Measurements from ENCODE around the gene LYRM1.

LYRM1 gene

GRCh38 chr16:20910781-20911321 lies 10.3 kb downstream of the LYRM1 start:
- H3K27me3 ChIP-seq (ENCODE audit: insufficient read depth, low read length), result no peaks in the 10 kb centered on the region
- H3K4me3 ChIP-seq (ENCODE audit: low read depth, low read length, poor library complexity, severe bottlenecking), result no peak overlapping the region
- H4K20me1 ChIP-seq (ENCODE audit: insufficient read depth, low read length), result no peaks in the 10 kb centered on the region
- H3K79me2 ChIP-seq (ENCODE audit: insufficient read depth, low read length), result no peaks in the 10 kb centered on the region
- peaks cover 25% of the 10 kb centered on the region for H3K4me1 ChIP-seq (ENCODE audit: insufficient read depth, low read length, severe bottlenecking)
- no peak overlapping the region for H2AFZ ChIP-seq (ENCODE audit: low read length)
- no peaks in the 10 kb centered on the region for H3F3A ChIP-seq (ENCODE audit: insufficient read depth, low read length)
- TF ChIP-seq EZH2 (IDR thresholded peaks at IDR 0.05; ENCODE audit: borderline replicate concordance, low read length), result no peak
- TF ChIP-seq, protein P1, sequence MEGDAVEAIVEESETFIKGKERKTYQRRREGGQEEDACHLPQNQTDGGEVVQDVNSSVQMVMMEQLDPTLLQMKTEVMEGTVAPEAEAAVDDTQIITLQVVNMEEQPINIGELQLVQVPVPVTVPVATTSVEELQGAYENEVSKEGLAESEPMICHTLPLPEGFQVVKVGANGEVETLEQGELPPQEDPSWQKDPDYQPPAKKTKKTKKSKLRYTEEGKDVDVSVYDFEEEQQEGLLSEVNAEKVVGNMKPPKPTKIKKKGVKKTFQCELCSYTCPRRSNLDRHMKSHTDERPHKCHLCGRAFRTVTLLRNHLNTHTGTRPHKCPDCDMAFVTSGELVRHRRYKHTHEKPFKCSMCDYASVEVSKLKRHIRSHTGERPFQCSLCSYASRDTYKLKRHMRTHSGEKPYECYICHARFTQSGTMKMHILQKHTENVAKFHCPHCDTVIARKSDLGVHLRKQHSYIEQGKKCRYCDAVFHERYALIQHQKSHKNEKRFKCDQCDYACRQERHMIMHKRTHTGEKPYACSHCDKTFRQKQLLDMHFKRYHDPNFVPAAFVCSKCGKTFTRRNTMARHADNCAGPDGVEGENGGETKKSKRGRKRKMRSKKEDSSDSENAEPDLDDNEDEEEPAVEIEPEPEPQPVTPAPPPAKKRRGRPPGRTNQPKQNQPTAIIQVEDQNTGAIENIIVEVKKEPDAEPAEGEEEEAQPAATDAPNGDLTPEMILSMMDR (IDR thresholded peaks at IDR 0.05; ENCODE audit: low read length), result no peak
- H3K4me2 ChIP-seq (ENCODE audit: low read length), result no peak overlapping the region
- H3K9me3 ChIP-seq (ENCODE audit: low read length), result no peaks in the 10 kb centered on the region
- H3K36me3 ChIP-seq (ENCODE audit: insufficient read depth, low read length), result no peaks in the 10 kb centered on the region
- no peak overlapping the region for H3K27ac ChIP-seq (ENCODE audit: low read depth, low read length, poor library complexity, severe bottlenecking)
- H3K9me2 ChIP-seq (ENCODE audit: low read depth, low read length), result no peaks in the 10 kb centered on the region
- no peak overlapping the region for H3K9ac ChIP-seq (ENCODE audit: low read length)

DNA sequence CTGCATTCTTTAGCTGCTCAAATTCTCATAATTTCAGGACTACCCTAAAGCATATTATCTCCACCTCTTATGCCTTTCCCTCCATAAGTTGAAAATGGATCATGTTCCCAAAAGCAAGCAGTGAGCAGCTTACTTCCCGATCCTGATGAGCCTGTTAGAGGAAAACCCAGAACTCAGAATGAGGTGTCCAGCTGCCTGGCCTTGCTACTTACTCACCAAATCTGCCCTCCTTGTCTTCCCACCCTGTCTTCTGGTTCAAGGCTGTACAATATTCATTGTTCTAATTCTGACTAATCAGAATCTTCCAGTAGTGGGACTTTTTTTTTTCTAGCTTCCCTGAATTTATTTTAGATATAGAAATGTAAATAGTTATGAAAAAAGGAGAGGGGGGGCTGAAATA lies 10.8 kb downstream of the LYRM1 start:
- Histone ChIP-seq H3K9ac (ENCODE audit: low read length) (no peak overlapping the region), H3K9me2 (ENCODE audit: low read depth, low read length) (no peaks in the 10 kb centered on the region), H4K20me1 (ENCODE audit: insufficient read depth, low read length) (no peaks in the 10 kb centered on the region), H3K79me2 (ENCODE audit: insufficient read depth, low read length) (no peaks in the 10 kb centered on the region), H3K27me3 (ENCODE audit: insufficient read depth, low read length) (no peaks in the 10 kb centered on the region), H3K9me3 (ENCODE audit: low read length) (no peaks in the 10 kb centered on the region), H3K4me3 (ENCODE audit: low read depth, low read length, poor library complexity, severe bottlenecking) (no peak overlapping the region), H3F3A (ENCODE audit: insufficient read depth, low read length) (no peaks in the 10 kb centered on the region), H3K4me2 (ENCODE audit: low read length) (no peak overlapping the region), H3K36me3 (ENCODE audit: insufficient read depth, low read length) (no peaks in the 10 kb centered on the region), H3K27ac (ENCODE audit: low read depth, low read length, poor library complexity, severe bottlenecking) (no peak overlapping the region), H3K4me1 (ENCODE audit: insufficient read depth, low read length, severe bottlenecking) (peaks cover 31% of the 10 kb centered on the region), H2AFZ (ENCODE audit: low read length) (no peak overlapping the region)
- no peak for TF ChIP-seq EZH2 (IDR thresholded peaks at IDR 0.05; ENCODE audit: borderline replicate concordance, low read length)
- TF ChIP-seq, protein P1 (IDR thresholded peaks at IDR 0.05; ENCODE audit: low read length), result no peak

GRCh38 chr16:20916289-20916688 lies 15.7 kb downstream of the LYRM1 start:
- Histone ChIP-seq H3K4me3 (ENCODE audit: low read depth, low read length, poor library complexity, severe bottlenecking) (no peak overlapping the region), H3K79me2 (ENCODE audit: insufficient read depth, low read length) (no peaks in the 10 kb centered on the region), H3K36me3 (ENCODE audit: insufficient read depth, low read length) (no peaks in the 10 kb centered on the region; the same call in 1 of the 2 replicates), H3K9me2 (ENCODE audit: low read depth, low read length) (no peaks in the 10 kb centered on the region), H3K9ac (ENCODE audit: low read length) (no peak overlapping the region), H4K20me1 (ENCODE audit: insufficient read depth, low read length) (no peaks in the 10 kb centered on the region), H3K4me2 (ENCODE audit: low read length) (no peak overlapping the region), H2AFZ (ENCODE audit: low read length) (no peak overlapping the region), H3F3A (ENCODE audit: insufficient read depth, low read length) (no peaks in the 10 kb centered on the region), H3K9me3 (ENCODE audit: low read length) (no peaks in the 10 kb centered on the region), H3K27me3 (ENCODE audit: insufficient read depth, low read length) (no peaks in the 10 kb centered on the region), H3K4me1 (ENCODE audit: insufficient read depth, low read length, severe bottlenecking) (peaks cover 38% of the 10 kb centered on the region), H3K27ac (ENCODE audit: low read depth, low read length, poor library complexity, severe bottlenecking) (peak overlapping the region; percentile 78)
- TF ChIP-seq, protein P1 (IDR thresholded peaks at IDR 0.05; ENCODE audit: low read length), result no peak
- no peak for TF ChIP-seq EZH2 (IDR thresholded peaks at IDR 0.05; ENCODE audit: borderline replicate concordance, low read length)
